H9 (cell line): ENCODE data around the gene RETN. TPM values are rescaled to one million over a fixed set of nuclear protein-coding genes. Genes with fewer than 3 reads are reported as not detected.

ENCODE experiments used
- DNase-seq: peaks from one replicate; pipeline ENCODE4 v3.0.0-alpha.2; 2017
- H2AFZ ChIP-seq: one replicate; pipeline ENCODE4 v1.6.1; 2013; ENCODE audit warnings: mild to moderate bottlenecking, low read length, control low read depth, moderate library complexity
- H2AK5ac ChIP-seq: 2 replicates; pipeline ENCODE4 v1.6.1; 2013; ENCODE audit warnings: low read length, control low read depth, mixed read lengths; ENCODE audit not compliant: insufficient read length
- H2BK120ac ChIP-seq: one replicate; pipeline ENCODE4 v1.6.1; 2013; ENCODE audit warnings: low read depth, mild to moderate bottlenecking, low read length, control low read depth, inconsistent platforms; ENCODE audit not compliant: poor library complexity, severe bottlenecking
- H2BK12ac ChIP-seq: 2 replicates; pipeline ENCODE4 v1.6.1; 2013; ENCODE audit warnings: low read length, control low read depth, mixed read lengths, low read depth; ENCODE audit not compliant: insufficient read length
- H2BK15ac ChIP-seq: 2 replicates; pipeline ENCODE4 v1.6.1; 2013; ENCODE audit warnings: low read depth, low read length, control low read depth
- H2BK20ac ChIP-seq: one replicate; pipeline ENCODE4 v1.6.1; 2013; ENCODE audit warnings: low read depth, mild to moderate bottlenecking, low read length, control low read depth, inconsistent platforms; ENCODE audit not compliant: poor library complexity, severe bottlenecking
- H2BK5ac ChIP-seq: 2 replicates; pipeline ENCODE4 v1.6.1; 2013; ENCODE audit warnings: low read length, control low read depth, mixed read lengths; ENCODE audit not compliant: insufficient read length
- H3K14ac ChIP-seq: 2 replicates; pipeline ENCODE4 v1.6.1; 2013; ENCODE audit warnings: low read length, control low read depth; ENCODE audit not compliant: insufficient read depth
- H3K18ac ChIP-seq: 2 replicates; pipeline ENCODE4 v1.6.1; 2013; ENCODE audit warnings: low read depth, mild to moderate bottlenecking, mixed read lengths, low read length, control low read depth; ENCODE audit not compliant: insufficient read length
- H3K23ac ChIP-seq: 2 replicates; pipeline ENCODE4 v1.6.1; 2013; ENCODE audit warnings: low read length, control low read depth, mixed read lengths, low read depth; ENCODE audit not compliant: insufficient read length
- H3K23me2 ChIP-seq: 2 replicates; pipeline ENCODE4 v1.6.1; 2013; ENCODE audit warnings: low read depth, mild to moderate bottlenecking, mixed read lengths, low read length, control low read depth; ENCODE audit not compliant: insufficient read length, poor library complexity, severe bottlenecking
- H3K27ac ChIP-seq: 2 replicates; pipeline ENCODE4 v1.5.1; 2013; ENCODE audit warnings: low read length, control low read depth, mixed read lengths, low read depth; ENCODE audit not compliant: insufficient read length
- H3K27me3 ChIP-seq: 2 replicates; pipeline ENCODE4 v1.6.1; 2013; ENCODE audit warnings: low read length, control low read depth, inconsistent platforms; ENCODE audit not compliant: insufficient read depth
- H3K4ac ChIP-seq: 2 replicates; pipeline ENCODE4 v1.6.1; 2013; ENCODE audit warnings: low read depth, mild to moderate bottlenecking, control low read depth, inconsistent platforms, low read length, moderate library complexity
- H3K4me1 ChIP-seq: 2 replicates; pipeline ENCODE4 v1.6.1; 2013; ENCODE audit warnings: low read length, control low read depth, inconsistent platforms; ENCODE audit not compliant: insufficient read depth
- H3K4me2 ChIP-seq: 2 replicates; pipeline ENCODE4 v1.6.1; 2013; ENCODE audit warnings: low read length, control low read depth, mixed read lengths; ENCODE audit not compliant: insufficient read length, insufficient read depth
- H3K56ac ChIP-seq: 2 replicates; pipeline ENCODE4 v1.6.1; 2013; ENCODE audit warnings: low read depth, mild to moderate bottlenecking, mixed read lengths, low read length, control low read depth; ENCODE audit not compliant: insufficient read length
- H3K79me1 ChIP-seq: 2 replicates; pipeline ENCODE4 v1.6.1; 2013; ENCODE audit warnings: low read depth, mild to moderate bottlenecking, moderate library complexity, low read length, control low read depth, inconsistent platforms; ENCODE audit not compliant: insufficient read depth, poor library complexity, severe bottlenecking
- H3K79me2 ChIP-seq: 2 replicates; pipeline ENCODE4 v1.6.1; 2013; ENCODE audit warnings: low read length, control low read depth, inconsistent platforms; ENCODE audit not compliant: insufficient read depth
- H3K9ac ChIP-seq: 2 replicates; pipeline ENCODE4 v1.6.1; 2013; ENCODE audit warnings: low read length, control low read depth, mixed read lengths; ENCODE audit not compliant: insufficient read length; ENCODE audit errors: extremely low read depth
- H3K9me3 ChIP-seq: one replicate; pipeline ENCODE4 v1.6.1; 2013; ENCODE audit warnings: low read depth, low read length, inconsistent platforms; ENCODE audit not compliant: control insufficient read depth
- H3T11ph ChIP-seq: one replicate; pipeline ENCODE4 v1.6.1; 2013; ENCODE audit warnings: mild to moderate bottlenecking, low read length, control low read depth, inconsistent platforms
- H4K20me1 ChIP-seq: one replicate; pipeline ENCODE4 v1.6.1; 2013; ENCODE audit not compliant: control insufficient read depth, insufficient read length, insufficient read depth
- H4K5ac ChIP-seq: 2 replicates; pipeline ENCODE4 v1.6.1; 2013; ENCODE audit warnings: low read depth, mild to moderate bottlenecking, mixed read lengths, low read length, control low read depth; ENCODE audit not compliant: insufficient read length
- H4K8ac ChIP-seq: replicated peaks from 2 replicates; pipeline ENCODE4 v1.6.1; 2013; ENCODE audit warnings: low read length, control low read depth, mixed read lengths, low read depth; ENCODE audit not compliant: insufficient read length
- H4K91ac ChIP-seq: 2 replicates; pipeline ENCODE4 v1.6.1; 2013; ENCODE audit warnings: low read depth, mild to moderate bottlenecking, moderate library complexity, mixed read lengths, low read length, control low read depth; ENCODE audit not compliant: insufficient read length
- H3K27ac Mint-ChIP-seq, 3 experiments: 2 replicates in 2 of 3; 3 replicates in 1 of 3; pipeline ENCODE4 v1.8.0; 2020 to 2021; ENCODE audit warnings: mixed read lengths in 3 of 3, mild to moderate bottlenecking in 1 of 3, moderate library complexity in 1 of 3
- H3K27me3 Mint-ChIP-seq: 2 replicates; pipeline ENCODE4 v1.8.0; 2021; ENCODE audit warnings: low read depth, mild to moderate bottlenecking, moderate library complexity, mixed read lengths
- H3K36me3 Mint-ChIP-seq, 3 experiments: 2 replicates in 2 of 3; 3 replicates in 1 of 3; pipeline ENCODE4 v1.8.0; 2020 to 2021; ENCODE audit warnings: low read depth in 3 of 3, mixed read lengths in 3 of 3; ENCODE audit not compliant: insufficient read depth in 1 of 3
- H3K4me1 Mint-ChIP-seq, 2 experiments: 2 replicates each; pipeline ENCODE4 v1.8.0; 2020; ENCODE audit warnings: mixed read lengths in 2 of 2
- H3K4me3 Mint-ChIP-seq, 2 experiments: 2 replicates in 1 of 2; 3 replicates in 1 of 2; pipeline ENCODE4 v1.8.0; 2020 to 2021; ENCODE audit warnings: mild to moderate bottlenecking in 2 of 2, mixed read lengths in 2 of 2, moderate library complexity in 1 of 2
- H3K9me3 Mint-ChIP-seq, 2 experiments: 2 replicates in 1 of 2; 3 replicates in 1 of 2; pipeline ENCODE4 v1.8.0; 2020; ENCODE audit warnings: mild to moderate bottlenecking in 2 of 2, mixed read lengths in 2 of 2, moderate library complexity in 1 of 2
- CTCF ChIP-seq: fragments of 200-600 bp; sonication (generic); conservative IDR thresholded peaks from 3 replicates; pipeline ENCODE4 v1.8.0; 2021; ENCODE audit warnings: antibody characterized with exemption, mild to moderate bottlenecking
- WGBS: extraction: QIAGEN DNeasy Blood & Tissue Kit; methylation state at CpG from one replicate; pipeline ENCODE4 v1.1.7; 2013; ENCODE audit warnings: missing lambda C conversion rate, low lambda C conversion rate, mixed read lengths; ENCODE audit not compliant: insufficient read length; ENCODE audit errors: extremely low coverage; 5-methylcytosine and 5-hydroxymethylcytosine counted together
- total RNA-seq: library from RNA; stranded (reverse); gene quantifications from 2 replicates; pipeline ENCODE4 v1.2.1, GENCODE V29; 2021

Gene RETN
- total RNA-seq, 1 experiment from 2014 or later, result not detected

DNA sequence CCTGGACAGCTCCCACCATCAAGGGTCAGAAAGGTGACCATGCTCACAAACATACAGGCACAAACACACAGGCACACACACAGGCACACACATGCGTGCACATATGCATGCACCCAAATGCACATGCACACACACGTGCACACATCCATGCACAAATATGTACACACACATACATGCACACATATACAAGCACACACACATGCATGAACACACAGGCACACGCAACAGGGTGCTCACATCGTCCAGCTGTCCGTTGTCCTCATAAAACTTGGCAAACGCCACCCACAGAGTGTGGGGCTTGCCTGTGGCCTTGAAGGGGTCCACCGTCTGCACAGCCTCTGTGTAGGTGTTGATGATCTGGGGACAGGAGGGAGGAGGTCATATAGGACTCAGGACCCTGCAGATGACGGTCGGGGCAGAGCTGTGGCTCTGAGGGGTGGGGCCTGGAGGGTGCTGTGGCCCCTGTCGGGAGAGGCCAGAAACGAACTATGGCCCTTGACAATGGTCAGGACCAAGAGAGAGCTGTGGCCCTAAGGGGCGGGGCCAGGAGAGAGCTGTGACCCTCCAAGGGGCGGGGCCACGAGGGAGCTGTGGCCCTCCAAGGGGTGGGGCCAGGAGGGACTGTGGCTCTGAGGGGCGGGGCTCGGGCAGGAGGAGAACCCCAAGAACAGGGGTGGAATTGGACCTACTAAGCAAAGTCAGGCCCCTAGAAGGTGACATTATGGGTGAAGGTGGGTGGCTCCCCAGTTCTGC, 45.7 kb upstream of the RETN start:
- Histone ChIP-seq H2BK120ac (no peak overlapping the region), H3K14ac (no peak overlapping the region), H3K4me1 (no peaks in the 10 kb centered on the region), H2BK12ac (no peak overlapping the region), H3T11ph (no peak overlapping the region), H3K4ac (no peak overlapping the region), H3K18ac (no peak overlapping the region), H3K27ac (no peak overlapping the region), H3K9me3 (no peaks in the 10 kb centered on the region), H2BK5ac (no peak overlapping the region), H3K79me2 (peaks cover 9% of the 10 kb centered on the region; the same call in 1 of the 2 replicates), H2BK20ac (no peak overlapping the region), H3K79me1 (peaks cover 9% of the 10 kb centered on the region), H4K8ac (no peak overlapping the region), H3K4me2 (no peak overlapping the region), H4K20me1 (no peaks in the 10 kb centered on the region), H2BK15ac (no peak overlapping the region), H3K23me2 (no peaks in the 10 kb centered on the region), H3K56ac (no peak overlapping the region), H3K9ac (no peak overlapping the region), H2AK5ac (no peak overlapping the region), H2AFZ (no peak overlapping the region), H4K5ac (no peak overlapping the region), H3K23ac (no peak overlapping the region), H4K91ac (no peak overlapping the region), H3K27me3 (peaks cover 2% of the 10 kb centered on the region; the same call in 1 of the 2 replicates)
- Mint-ChIP-seq H3K4me1 (peaks cover under 1% of the 10 kb centered on the region in 2 experiments; a peak in 2 of 4 replicates), H3K27me3 (no peaks in the 10 kb centered on the region), H3K4me3 (no peak overlapping the region; a peak in 1 of 5 replicates), H3K9me3 (no peaks in the 10 kb centered on the region), H3K36me3 (peaks cover 30 to 56% (median 42%) of the 10 kb centered on the region in 3 experiments; a peak in 6 of 7 replicates), H3K27ac (no peak overlapping the region)
- DNase-seq, result no peak
- no CpG with 5 or more reads among the region's 16 CpGs for WGBS
- TF ChIP-seq CTCF, result no peak
